Heart right ventricle (tissue), 16 donors: ENCODE data around the gene KCNIP1. TPM values are rescaled to one million over a fixed set of nuclear protein-coding genes. Genes with fewer than 3 reads are reported as not detected.

Experiments
- ATAC-seq, 8 donors: fragments of 200-7000 bp; cut with Tn5 transposase; one replicate each; pipeline ENCODE4 v1.9.1; 2020; ENCODE audit warnings: mild to moderate bottlenecking in 8 of 8, moderate library complexity in 8 of 8, moderate number of reproducible peaks in 1 of 8
- DNase-seq, 2 donors: peaks; one replicate each; pipeline ENCODE4 v3.0.0-alpha.2; 2020
- H3K27ac ChIP-seq, 10 donors: fragments of 200-600 bp; sonication (generic) in 2 of 10; one replicate each; pipeline versions ENCODE4 v1.5.0 to v1.8.0; 2020 to 2022; ENCODE audit warnings: mild to moderate bottlenecking in 3 of 10
- H3K27me3 ChIP-seq, 7 donors: fragments of 200-600 bp; one replicate each; pipeline ENCODE4 v1.8.0; 2021 to 2022; ENCODE audit warnings: mild to moderate bottlenecking in 2 of 7
- H3K36me3 ChIP-seq, 9 donors: fragments of 200-600 bp; sonication (generic) in 1 of 9; one replicate each; pipeline versions ENCODE4 v1.5.0 to v1.8.0; 2020 to 2022; ENCODE audit warnings: mild to moderate bottlenecking in 2 of 9
- H3K4me1 ChIP-seq, 9 donors: fragments of 200-600 bp; sonication (generic) in 1 of 9; one replicate each; pipeline versions ENCODE4 v1.5.0 to v1.8.0; 2020 to 2022; ENCODE audit warnings: mild to moderate bottlenecking in 4 of 9
- H3K4me3 ChIP-seq, 10 donors: fragments of 200-600 bp; sonication (generic) in 2 of 10; one replicate each; pipeline versions ENCODE4 v1.5.0 to v1.8.0; 2020 to 2022; ENCODE audit warnings: mild to moderate bottlenecking in 7 of 10, moderate library complexity in 2 of 10
- H3K9me3 ChIP-seq, 11 donors: fragments of 200-600 bp in 10 of 11; sonication (generic) in 2 of 11; one replicate each; pipeline versions ENCODE4 v1.5.0 to v1.8.0; 2013 to 2022; ENCODE audit warnings: mild to moderate bottlenecking in 2 of 11, control low read depth in 1 of 11, moderate library complexity in 1 of 11
- WGBS, 2 donors: extraction: QIAGEN DNeasy Blood & Tissue Kit; methylation state at CpG; one replicate each; pipeline ENCODE4 v1.1.7; 2013; ENCODE audit warnings: inconsistent platforms in 1 of 2; 5-methylcytosine and 5-hydroxymethylcytosine counted together
- intact Hi-C, 10 donors: fragments of 100-400 bp; cut with DNase I; formaldehyde crosslinking; loops; one replicate each; pipeline versions ENCODE4 v1.11.1 to v1.14.2; 2022
- polyA plus RNA-seq, 2 donors: library from polyadenylated mRNA; stranded (reverse); fragments of 200-250 nt; gene quantifications; one replicate each; pipeline ENCODE4 v1.2.3, GENCODE V29; 2013
- total RNA-seq, 10 donors: library from RNA; stranded (reverse); fragmentation: NEBNext Ultra II Directional in 3 of 10; extraction: Animal tissue kit (Norgen Biotek cat#: 25700) in 3 of 10; gene quantifications; one replicate each; pipeline versions ENCODE4 v1.2.1 to v1.2.4, GENCODE V29; 2021 to 2023
- TF ChIP-seq, protein P1 (sequence below), 9 donors: fragments of 200-600 bp; sonication (generic) in 2 of 9; IDR thresholded peaks; one replicate each; pipeline versions ENCODE4 v1.5.0 to v1.8.0; 2021 to 2022; ENCODE audit warnings: antibody characterized with exemption in 9 of 9, mild to moderate bottlenecking in 5 of 9, moderate library complexity in 1 of 9
- donor health status: Arrhythmogenic right ventricular cardiomyopathy.
- donor health status: ischemic (EF 13 %, LVEDD 7.1; RV severe dilation, severe dysfunction).
- donor health status: healthy with polysubstance abuse.
- donor health status: DM: no; HTN: yes; CAD: no.
- donor health status: DM: no; HTN: no; CAD: no.
- donor health status: ischemic (EF 25% LVEDD 6.9; RV normal size, moderate dysfunction).
- donor health status: ischemic (EF 25% LVEDD 5.7; RV mildly dilated, moderate dysfunction).
- donor health status: healthy.
- donor health status: DM: yes; HTN: yes; CAD: no.
- donor health status: Ischemic cardiomyopathy.
- donor health status: ischemic (EF 35%, LVEDD 5.7; RV mildly dilated, moderate dysfunction).
- donor health status: nonischemic (EF 11% LVEDD 7.7; RV severe dilation, severe dysfunction).
- donor health status: DM: yes; HTN: yes; CAD: no.
- donor health status: PGD.
- donor health status: ischemic (EF 29% LVEDD 5.4; RV normal size, mild dysfunction).
- donor health status: nonischemic (EF 23%, LVEDD 6.1; RV moderate dilation, normal function).

KCNIP1 gene
- total and polyA plus RNA-seq, 12 donors: 0.06 to 0.67 (median 0.21) TPM; not detected in 7

DNA sequence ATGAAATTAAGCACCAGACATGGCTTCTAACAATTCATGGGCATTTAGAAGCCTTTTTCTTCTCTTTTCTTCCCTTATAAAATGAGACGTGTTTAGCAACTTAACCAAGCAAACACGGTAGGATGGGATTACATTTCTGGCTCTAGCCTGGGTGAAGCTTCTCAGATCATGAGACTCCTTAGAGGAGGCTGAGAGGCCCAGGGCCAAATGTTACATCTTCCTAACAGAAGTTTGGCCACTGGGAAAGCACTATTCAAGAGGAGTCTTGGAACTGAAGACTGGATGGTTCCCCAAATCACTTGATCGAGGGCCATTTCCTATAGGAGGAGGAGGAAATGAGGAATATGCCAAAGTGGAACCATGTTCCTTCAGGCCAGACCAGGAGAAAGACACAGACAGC, 281.6 kb downstream of the KCNIP1 start:
- ATAC-seq: no peak

More for the DNA sequence above, 281.6 kb downstream of the KCNIP1 start:
- no peaks in the 10 kb centered on the region for H3K36me3 ChIP-seq
- H3K27ac ChIP-seq: peak overlapping the region in 1 of 10 donors; percentile 8
- TF ChIP-seq, protein P1, sequence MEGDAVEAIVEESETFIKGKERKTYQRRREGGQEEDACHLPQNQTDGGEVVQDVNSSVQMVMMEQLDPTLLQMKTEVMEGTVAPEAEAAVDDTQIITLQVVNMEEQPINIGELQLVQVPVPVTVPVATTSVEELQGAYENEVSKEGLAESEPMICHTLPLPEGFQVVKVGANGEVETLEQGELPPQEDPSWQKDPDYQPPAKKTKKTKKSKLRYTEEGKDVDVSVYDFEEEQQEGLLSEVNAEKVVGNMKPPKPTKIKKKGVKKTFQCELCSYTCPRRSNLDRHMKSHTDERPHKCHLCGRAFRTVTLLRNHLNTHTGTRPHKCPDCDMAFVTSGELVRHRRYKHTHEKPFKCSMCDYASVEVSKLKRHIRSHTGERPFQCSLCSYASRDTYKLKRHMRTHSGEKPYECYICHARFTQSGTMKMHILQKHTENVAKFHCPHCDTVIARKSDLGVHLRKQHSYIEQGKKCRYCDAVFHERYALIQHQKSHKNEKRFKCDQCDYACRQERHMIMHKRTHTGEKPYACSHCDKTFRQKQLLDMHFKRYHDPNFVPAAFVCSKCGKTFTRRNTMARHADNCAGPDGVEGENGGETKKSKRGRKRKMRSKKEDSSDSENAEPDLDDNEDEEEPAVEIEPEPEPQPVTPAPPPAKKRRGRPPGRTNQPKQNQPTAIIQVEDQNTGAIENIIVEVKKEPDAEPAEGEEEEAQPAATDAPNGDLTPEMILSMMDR (IDR thresholded peaks at IDR 0.05): no peak
- WGBS, 2 donors: 72 to 78% methylated on average over 3 of the region's 3 CpGs
- H3K9me3 ChIP-seq: no peaks in the 10 kb centered on the region
- intact Hi-C loops: loop anchor here in 1 of 10 donors (5.0 kb wide), 1 partner anchor 148 kb away; no protein-coding TSS in a partner anchor
- no peak overlapping the region for H3K4me3 ChIP-seq
- peaks cover 2 to 78% (median 34%) of the 10 kb centered on the region in 9 donors for H3K4me1 ChIP-seq
- no peaks in the 10 kb centered on the region for H3K27me3 ChIP-seq
- DNase-seq: no peak

Other genes starting within 250 kb of the KCNIP1 start
- gene LCP2, start 206.2 kb upstream of the KCNIP1 start, total RNA-seq: 10 to 100 TPM in 2 of 10 donors, 1 to 10 TPM in 8; 3.2 to 35.1 (median 4.6) TPM
- gene LCP2, start 206.2 kb upstream of the KCNIP1 start, polyA plus RNA-seq: 1 to 10 TPM; 2.7 to 5.2 TPM
- 1 to 10 TPM in 7 of 10 donors, under 1 TPM in 3; 0.90 to 2.8 (median 1.2) TPM for gene KCNMB1, start 114.7 kb upstream of the KCNIP1 start, total RNA-seq
- gene KCNMB1, start 114.7 kb upstream of the KCNIP1 start, polyA plus RNA-seq: 1 to 10 TPM; 1.2 to 2.7 TPM